Panc1 (cell line): ENCODE measurements around the gene NFS1. TPM values are rescaled to one million over a fixed set of nuclear protein-coding genes. Genes with fewer than 3 reads are reported as not detected.

ENCODE experiments used
- ATAC-seq: fragments of 200-7000 bp; cut with Tn5 transposase; 2 replicates; pipeline ENCODE4 v1.9.1; 2020; ENCODE audit warnings: mild to moderate bottlenecking, moderate library complexity
- BruUV-seq: library from RNA; stranded (reverse); fragments of 400-500 nt; replicated peaks from 2 replicates; lab custom pipeline; 2021; lab: Mats Ljungman, UMichigan
- CTCF ChIA-PET: fragments of 300-600 bp; sonication (Branson Sonifier 250); formaldehyde crosslinking; loops from one replicate; lab custom pipeline; 2022; ENCODE audit warnings: antibody characterized with exemption; lab: Charles Lee
- POLR2A ChIA-PET: fragments of 300-600 bp; sonication (Branson Sonifier 250); formaldehyde crosslinking; loops from one replicate; lab custom pipeline; 2022; ENCODE audit warnings: antibody characterized with exemption; lab: Charles Lee
- DNase-seq: peaks from one replicate; pipeline ENCODE4 v3.0.0-alpha.2; 2010; ENCODE audit warnings: low read depth, low spot score
- H3K27ac ChIP-seq: 2 replicates; pipeline ENCODE4 v1.5.1; 2011; ENCODE audit warnings: mild to moderate bottlenecking, low read length, inconsistent platforms
- H3K27me3 ChIP-seq: fragments of 200-500 bp; sonication (Bioruptor generic); 2 replicates; pipeline ENCODE4 v1.6.0; 2014; ENCODE audit warnings: low read length, inconsistent platforms; ENCODE audit not compliant: control insufficient read depth, insufficient read depth
- H3K36me3 ChIP-seq: fragments of 200-500 bp; sonication (Bioruptor generic); 2 replicates; pipeline ENCODE4 v1.5.1; 2014; ENCODE audit warnings: inconsistent platforms, mild to moderate bottlenecking, low read length, moderate library complexity; ENCODE audit not compliant: control insufficient read depth, insufficient read depth
- H3K4me1 ChIP-seq: 2 replicates; pipeline ENCODE4 v1.5.1; 2011; ENCODE audit warnings: inconsistent platforms, mild to moderate bottlenecking, low read length, moderate library complexity; ENCODE audit not compliant: control insufficient read depth, insufficient read depth
- H3K4me3 ChIP-seq, 2 experiments: 2 replicates each; pipeline ENCODE4 v1.5.1; 2011 to 2012; ENCODE audit warnings: low read depth in 2 of 2, low read length in 2 of 2, mild to moderate bottlenecking in 2 of 2, inconsistent platforms in 1 of 2, moderate library complexity in 1 of 2
- H3K9me3 ChIP-seq: fragments of 200-500 bp; sonication (Bioruptor generic); 2 replicates; pipeline ENCODE4 v1.5.1; 2014; ENCODE audit warnings: low read depth, mild to moderate bottlenecking, inconsistent platforms, low read length, moderate library complexity; ENCODE audit not compliant: control insufficient read depth, insufficient read depth
- POLR2AphosphoS5 ChIP-seq: IDR thresholded peaks from 2 replicates; pipeline ENCODE4 v1.6.1; 2012; ENCODE audit warnings: mild to moderate bottlenecking, low read depth, low read length, moderate library complexity
- REST ChIP-seq, 2 experiments: IDR thresholded peaks; 2 replicates each; pipeline ENCODE4 v1.6.1; 2011 to 2012; ENCODE audit warnings: low read depth in 2 of 2, control low read depth in 1 of 2, low read length in 1 of 2, mild to moderate bottlenecking in 1 of 2, moderate library complexity in 1 of 2; ENCODE audit not compliant: insufficient read depth in 1 of 2
- SIN3A ChIP-seq: IDR thresholded peaks from 2 replicates; pipeline ENCODE4 v1.6.1; 2012; ENCODE audit warnings: low read depth, mild to moderate bottlenecking, low read length, moderate library complexity, borderline replicate concordance; ENCODE audit not compliant: insufficient read depth
- TCF7L2 ChIP-seq: IDR thresholded peaks from 2 replicates; pipeline ENCODE4 v1.6.1; 2011; ENCODE audit warnings: mild to moderate bottlenecking, low read depth, low read length, inconsistent platforms
- in situ Hi-C: cut with HindIII; loops from 2 replicates; pipeline ENCODE4 v1.10.0; 2016; ENCODE audit warnings: low sequenced_read_pairs, low pct_unique_long_range_greater_than_20kb
- intact Hi-C: fragments of 100-400 bp; cut with micrococcal nuclease; formaldehyde crosslinking; loops from one replicate; pipeline ENCODE4 v1.10.0; 2022; ENCODE audit not compliant: unreplicated experiment
- total RNA-seq: library from RNA; stranded (reverse); gene quantifications from one replicate; pipeline ENCODE4 v1.2.1, GENCODE V29; 2021; ENCODE audit not compliant: unreplicated experiment
- TF ChIP-seq, protein P1 (sequence below): fragments of 450-650 bp; IDR thresholded peaks from 2 replicates; pipeline ENCODE4 v1.5.1; 2017; ENCODE audit warnings: mild to moderate bottlenecking

Gene NFS1
- total RNA-seq, 1 experiment from 2014 or later, result 44.9 TPM

DNA sequence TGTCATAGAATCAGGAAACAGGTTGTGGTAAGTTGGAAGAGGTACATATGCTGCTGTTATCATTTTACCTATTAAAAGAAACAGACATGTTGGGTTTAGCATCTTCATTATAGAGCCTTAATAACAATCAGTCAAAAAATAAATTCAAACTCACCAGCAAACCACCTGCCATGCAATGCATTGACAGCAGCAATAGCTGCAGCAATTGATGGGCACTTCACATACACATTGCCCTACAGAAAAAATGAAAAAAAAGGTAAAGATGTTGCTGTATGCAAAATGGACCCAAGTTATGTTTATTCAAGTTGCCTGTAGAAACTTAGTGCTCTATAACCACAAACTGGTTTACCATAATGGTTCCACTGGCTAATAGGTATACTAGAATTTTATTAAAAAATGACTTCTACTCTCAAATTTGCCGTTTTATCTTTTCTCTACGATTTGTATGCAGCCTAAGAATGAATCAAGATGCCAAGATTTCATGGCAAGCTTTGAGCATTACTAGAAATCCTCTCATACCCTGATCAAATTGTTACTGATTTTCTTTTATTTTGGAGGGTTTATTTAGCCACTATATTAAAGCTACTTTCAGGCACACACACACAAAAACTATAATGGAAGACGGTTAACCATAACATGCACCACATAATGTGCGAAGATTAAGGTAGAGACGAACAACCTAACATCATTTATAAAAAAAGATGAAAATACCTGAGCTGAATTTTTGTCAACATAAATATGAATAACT, 5.5 kb upstream of the NFS1 start:
- ATAC-seq, result no peak
- CTCF ChIA-PET, result interaction anchor here (0.6 kb wide), 1 partner anchor 139 kb away, joined by 4 read pairs; no protein-coding TSS in a partner anchor
- H3K4me3 ChIP-seq, result no peak overlapping the region
- DNase-seq, result no peak
- H3K27me3 ChIP-seq, result no peaks in the 10 kb centered on the region
- H3K27ac ChIP-seq, result no peak overlapping the region
- H3K4me1 ChIP-seq, result peaks cover 11% of the 10 kb centered on the region
- H3K36me3 ChIP-seq, result peaks cover 65% of the 10 kb centered on the region
- POLR2A ChIA-PET, result no interaction called here
- intact Hi-C loops, result no loop called here
- TF ChIP-seq POLR2AphosphoS5 (no peak), SIN3A (no peak), REST (IDR thresholded peaks at IDR 0.05; ENCODE audit: insufficient read depth in 1 of 2, low read depth in 2 of 2, low read length in 1 of 2) (no peak), TCF7L2 (no peak)
- TF ChIP-seq, protein P1, sequence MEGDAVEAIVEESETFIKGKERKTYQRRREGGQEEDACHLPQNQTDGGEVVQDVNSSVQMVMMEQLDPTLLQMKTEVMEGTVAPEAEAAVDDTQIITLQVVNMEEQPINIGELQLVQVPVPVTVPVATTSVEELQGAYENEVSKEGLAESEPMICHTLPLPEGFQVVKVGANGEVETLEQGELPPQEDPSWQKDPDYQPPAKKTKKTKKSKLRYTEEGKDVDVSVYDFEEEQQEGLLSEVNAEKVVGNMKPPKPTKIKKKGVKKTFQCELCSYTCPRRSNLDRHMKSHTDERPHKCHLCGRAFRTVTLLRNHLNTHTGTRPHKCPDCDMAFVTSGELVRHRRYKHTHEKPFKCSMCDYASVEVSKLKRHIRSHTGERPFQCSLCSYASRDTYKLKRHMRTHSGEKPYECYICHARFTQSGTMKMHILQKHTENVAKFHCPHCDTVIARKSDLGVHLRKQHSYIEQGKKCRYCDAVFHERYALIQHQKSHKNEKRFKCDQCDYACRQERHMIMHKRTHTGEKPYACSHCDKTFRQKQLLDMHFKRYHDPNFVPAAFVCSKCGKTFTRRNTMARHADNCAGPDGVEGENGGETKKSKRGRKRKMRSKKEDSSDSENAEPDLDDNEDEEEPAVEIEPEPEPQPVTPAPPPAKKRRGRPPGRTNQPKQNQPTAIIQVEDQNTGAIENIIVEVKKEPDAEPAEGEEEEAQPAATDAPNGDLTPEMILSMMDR, result no peak
- in situ Hi-C loops, result no loop called here
- no peaks in the 10 kb centered on the region for H3K9me3 ChIP-seq
- no TSS peak for BruUV-seq

GRCh38 chr20:35702824-35703695, 3.9 kb upstream of the NFS1 start:
- BruUV-seq, result no TSS peak
- peaks cover 15% of the 10 kb centered on the region for H3K4me1 ChIP-seq
- no peak overlapping the region for H3K4me3 ChIP-seq
- no peaks in the 10 kb centered on the region for H3K9me3 ChIP-seq
- H3K27me3 ChIP-seq, result no peaks in the 10 kb centered on the region
- TF ChIP-seq TCF7L2 (no peak), REST (IDR thresholded peaks at IDR 0.05; ENCODE audit: insufficient read depth in 1 of 2, low read depth in 2 of 2, low read length in 1 of 2) (no peak), SIN3A (no peak), POLR2AphosphoS5 (peak; percentile 30; the same call in 1 of the 2 replicates)
- TF ChIP-seq, protein P1, result no peak
- H3K36me3 ChIP-seq, result peaks cover 49% of the 10 kb centered on the region
- DNase-seq, result no peak
- in situ Hi-C loops, result no loop called here
- H3K27ac ChIP-seq, result no peak overlapping the region
- intact Hi-C loops, result no loop called here
- CTCF ChIA-PET, result interaction anchor here (0.5 kb wide), 1 partner anchor 31 kb away, joined by 5 read pairs; no protein-coding TSS in a partner anchor
- POLR2A ChIA-PET, result interaction anchor here (0.6 kb wide), 2 partner anchors 16 to 784 kb away, joined by 4 to 7 read pairs; no protein-coding TSS in a partner anchor
- no peak for ATAC-seq
